ENCODE measurements around the gene IL2RA. TPM values are rescaled to one million over a fixed set of nuclear protein-coding genes. Genes with fewer than 3 reads are reported as not detected.

The IL2RA gene
- total and polyA plus RNA-seq, 10 donors, result 3.5 to 78.7 (median 15.4) TPM

- H3K4me3 ChIP-seq, result no peak overlapping the region
- TF ChIP-seq, protein P1, sequence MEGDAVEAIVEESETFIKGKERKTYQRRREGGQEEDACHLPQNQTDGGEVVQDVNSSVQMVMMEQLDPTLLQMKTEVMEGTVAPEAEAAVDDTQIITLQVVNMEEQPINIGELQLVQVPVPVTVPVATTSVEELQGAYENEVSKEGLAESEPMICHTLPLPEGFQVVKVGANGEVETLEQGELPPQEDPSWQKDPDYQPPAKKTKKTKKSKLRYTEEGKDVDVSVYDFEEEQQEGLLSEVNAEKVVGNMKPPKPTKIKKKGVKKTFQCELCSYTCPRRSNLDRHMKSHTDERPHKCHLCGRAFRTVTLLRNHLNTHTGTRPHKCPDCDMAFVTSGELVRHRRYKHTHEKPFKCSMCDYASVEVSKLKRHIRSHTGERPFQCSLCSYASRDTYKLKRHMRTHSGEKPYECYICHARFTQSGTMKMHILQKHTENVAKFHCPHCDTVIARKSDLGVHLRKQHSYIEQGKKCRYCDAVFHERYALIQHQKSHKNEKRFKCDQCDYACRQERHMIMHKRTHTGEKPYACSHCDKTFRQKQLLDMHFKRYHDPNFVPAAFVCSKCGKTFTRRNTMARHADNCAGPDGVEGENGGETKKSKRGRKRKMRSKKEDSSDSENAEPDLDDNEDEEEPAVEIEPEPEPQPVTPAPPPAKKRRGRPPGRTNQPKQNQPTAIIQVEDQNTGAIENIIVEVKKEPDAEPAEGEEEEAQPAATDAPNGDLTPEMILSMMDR (IDR thresholded peaks at IDR 0.05 in 8 of 11, conservative IDR thresholded peaks at IDR 0.05 in 3 of 11), result no peak
- TF ChIP-seq POLR2AphosphoS5 (IDR thresholded peaks at IDR 0.05), result no peak
- TF ChIP-seq POLR2A (IDR thresholded peaks at IDR 0.05), result no peak
- peaks cover 33 to 85% (median 56%) of the 10 kb centered on the region in 6 donors for H3K4me1 ChIP-seq
- peak overlapping the region in 3 of 8 donors; percentile 30 to 70 (median 50) for H3K27ac ChIP-seq
- H3K9me3 ChIP-seq, result no peaks in the 10 kb centered on the region
- intact Hi-C loops (cut with DNase I; ENCODE audit: low total_unique reads), result no loop called here
- H3K36me3 ChIP-seq, result no peaks in the 10 kb centered on the region
- no peaks in the 10 kb centered on the region for H3K27me3 ChIP-seq (replicated peaks in 1 of 7)
- DNase-seq, result no peak
- 84 to 90% (median 87%) methylated on average over 13 to 14 of the region's 14 CpGs for whole genome bisulfite sequencing, 5 donors
Observed at GRCh38 chr10:6046773-6047611, 15.2 kb downstream of the IL2RA start.

GRCh38 chr10:6045878-6046772 lies 16.0 kb downstream of the IL2RA start:
- WGBS, 5 donors, result 57 to 67% (median 61%) methylated on average over 9 of the region's 9 CpGs
- no peak for DNase-seq
- intact Hi-C loops (cut with DNase I; ENCODE audit: low total_unique reads), result no loop called here
- no peak overlapping the region for H3K4me3 ChIP-seq
- H3K27ac ChIP-seq, result peak overlapping the region in 5 of 8 donors; percentile 19 to 70 (median 30)
- no peaks in the 10 kb centered on the region for H3K36me3 ChIP-seq
- peaks cover 25 to 77% (median 47%) of the 10 kb centered on the region in 6 donors for H3K4me1 ChIP-seq
- TF ChIP-seq, protein P1 (IDR thresholded peaks at IDR 0.05 in 8 of 11, conservative IDR thresholded peaks at IDR 0.05 in 3 of 11), result no peak
- TF ChIP-seq POLR2AphosphoS5 (IDR thresholded peaks at IDR 0.05), result no peak
- no peak for TF ChIP-seq POLR2A (IDR thresholded peaks at IDR 0.05)
- H3K27me3 ChIP-seq (replicated peaks in 1 of 7), result no peaks in the 10 kb centered on the region
- no peaks in the 10 kb centered on the region for H3K9me3 ChIP-seq

- intact Hi-C loops (cut with DNase I; ENCODE audit: low total_unique reads), result no loop called here
- 15 to 34% (median 22%) methylated on average over 8 of the region's 8 CpGs for WGBS, 5 donors
- no peaks in the 10 kb centered on the region for H3K36me3 ChIP-seq
- TF ChIP-seq POLR2A (IDR thresholded peaks at IDR 0.05) (no peak), POLR2AphosphoS5 (IDR thresholded peaks at IDR 0.05) (no peak)
- TF ChIP-seq, protein P1 (IDR thresholded peaks at IDR 0.05 in 8 of 11, conservative IDR thresholded peaks at IDR 0.05 in 3 of 11), result no peak
- H3K9me3 ChIP-seq, result no peaks in the 10 kb centered on the region
- H3K4me3 ChIP-seq, result peak overlapping the region in 1 of 8 donors; percentile 6
- no peaks in the 10 kb centered on the region for H3K27me3 ChIP-seq (replicated peaks in 1 of 7)
- no peak for DNase-seq
- H3K27ac ChIP-seq, result peak overlapping the region in 7 of 8 donors; percentile 13 to 70 (median 30)
- peaks cover 23 to 69% (median 40%) of the 10 kb centered on the region in 6 donors for H3K4me1 ChIP-seq
Observed at GRCh38 chr10:6045314-6045848, 16.8 kb downstream of the IL2RA start.

Measured in spleen (tissue), 11 donors.